Trophoblast cell (in vitro differentiated cells and primary cell): ENCODE results near the gene ZNF575.

Source experiments
- DNase-seq, 2 donors: peaks; one replicate each; pipeline ENCODE4 v3.0.0-alpha.2; 2016
- H2AFZ ChIP-seq: 2 replicates; pipeline ENCODE4 v1.6.1; 2013; ENCODE audit warnings: low read length, moderate library complexity, mild to moderate bottlenecking; ENCODE audit not compliant: insufficient read depth, poor library complexity
- H2AK5ac ChIP-seq: 2 replicates; pipeline ENCODE4 v1.6.1; 2013; ENCODE audit warnings: mild to moderate bottlenecking, low read length
- H2BK120ac ChIP-seq: 2 replicates; pipeline ENCODE4 v1.6.1; 2013; ENCODE audit warnings: low read length, mild to moderate bottlenecking, moderate library complexity; ENCODE audit not compliant: insufficient read depth, poor library complexity
- H2BK12ac ChIP-seq: 2 replicates; pipeline ENCODE4 v1.6.1; 2013; ENCODE audit warnings: mild to moderate bottlenecking, low read length, moderate library complexity
- H2BK5ac ChIP-seq: 2 replicates; pipeline ENCODE4 v1.6.1; 2013; ENCODE audit warnings: low read length, low read depth, moderate library complexity, mild to moderate bottlenecking; ENCODE audit not compliant: poor library complexity
- H3K14ac ChIP-seq: 2 replicates; pipeline ENCODE4 v1.6.1; 2013; ENCODE audit warnings: mild to moderate bottlenecking, low read length
- H3K18ac ChIP-seq: 2 replicates; pipeline ENCODE4 v1.6.1; 2013; ENCODE audit warnings: mild to moderate bottlenecking, low read length
- H3K23ac ChIP-seq: 2 replicates; pipeline ENCODE4 v1.6.1; 2013; ENCODE audit warnings: low read length
- H3K27ac ChIP-seq: 2 replicates; pipeline ENCODE4 v1.5.1; 2013; ENCODE audit warnings: low read depth, mild to moderate bottlenecking, inconsistent platforms, low read length, moderate library complexity
- H3K27me3 ChIP-seq: 2 replicates; pipeline ENCODE4 v1.6.1; 2013; ENCODE audit warnings: inconsistent platforms, mild to moderate bottlenecking, low read length, moderate library complexity; ENCODE audit not compliant: insufficient read depth
- H3K36me3 ChIP-seq, 2 experiments: 1 replicate in 1 of 2; 2 replicates in 1 of 2; pipeline ENCODE4 v1.6.1; 2013; ENCODE audit warnings: low read length in 2 of 2, mild to moderate bottlenecking in 2 of 2, moderate library complexity in 1 of 2; ENCODE audit not compliant: insufficient read depth in 2 of 2, control insufficient read depth in 1 of 2
- H3K4ac ChIP-seq: 2 replicates; pipeline ENCODE4 v1.6.1; 2013; ENCODE audit warnings: low read depth, mild to moderate bottlenecking, low read length, moderate library complexity
- H3K4me1 ChIP-seq, 2 experiments: 1 replicate in 1 of 2; 2 replicates in 1 of 2; pipeline ENCODE4 v1.6.1; 2013; ENCODE audit warnings: low read length in 2 of 2, mild to moderate bottlenecking in 2 of 2, moderate library complexity in 1 of 2; ENCODE audit not compliant: insufficient read depth in 2 of 2, control insufficient read depth in 1 of 2
- H3K4me2 ChIP-seq: 2 replicates; pipeline ENCODE4 v1.6.1; 2013; ENCODE audit warnings: inconsistent platforms, mild to moderate bottlenecking, low read length, moderate library complexity
- H3K4me3 ChIP-seq: 2 replicates; pipeline ENCODE4 v1.5.1; 2013; ENCODE audit warnings: mild to moderate bottlenecking, low read depth, low read length, inconsistent platforms
- H3K79me1 ChIP-seq: one replicate; pipeline ENCODE4 v1.6.1; 2013; ENCODE audit warnings: low read length
- H3K79me2 ChIP-seq: 2 replicates; pipeline ENCODE4 v1.6.1; 2013; ENCODE audit warnings: low read length, mild to moderate bottlenecking; ENCODE audit not compliant: control insufficient read depth, insufficient read depth, poor library complexity
- H3K9ac ChIP-seq: 2 replicates; pipeline ENCODE4 v1.6.1; 2013; ENCODE audit warnings: mild to moderate bottlenecking, low read length
- H3K9me3 ChIP-seq: 2 replicates; pipeline ENCODE4 v1.6.1; 2013; ENCODE audit warnings: low read depth, mild to moderate bottlenecking, control low read depth, inconsistent platforms, low read length; ENCODE audit not compliant: insufficient read depth
- H4K12ac ChIP-seq: 2 replicates; pipeline ENCODE4 v1.6.1; 2013; ENCODE audit warnings: low read depth, mild to moderate bottlenecking, low read length, moderate library complexity
- H4K8ac ChIP-seq: 2 replicates; pipeline ENCODE4 v1.6.1; 2013; ENCODE audit warnings: low read depth, mild to moderate bottlenecking, low read length, moderate library complexity
- H4K91ac ChIP-seq: one replicate; pipeline ENCODE4 v1.6.1; 2013; ENCODE audit warnings: low read depth, mild to moderate bottlenecking, low read length, moderate library complexity
- WGBS: extraction: QIAGEN DNeasy Blood & Tissue Kit; methylation state at CpG from one replicate; pipeline ENCODE4 v1.1.7; 2013; ENCODE audit warnings: missing lambda C conversion rate; ENCODE audit not compliant: insufficient read length, insufficient coverage; ENCODE audit errors: extremely low coverage; 5-methylcytosine and 5-hydroxymethylcytosine counted together

Gene ZNF575

DNA sequence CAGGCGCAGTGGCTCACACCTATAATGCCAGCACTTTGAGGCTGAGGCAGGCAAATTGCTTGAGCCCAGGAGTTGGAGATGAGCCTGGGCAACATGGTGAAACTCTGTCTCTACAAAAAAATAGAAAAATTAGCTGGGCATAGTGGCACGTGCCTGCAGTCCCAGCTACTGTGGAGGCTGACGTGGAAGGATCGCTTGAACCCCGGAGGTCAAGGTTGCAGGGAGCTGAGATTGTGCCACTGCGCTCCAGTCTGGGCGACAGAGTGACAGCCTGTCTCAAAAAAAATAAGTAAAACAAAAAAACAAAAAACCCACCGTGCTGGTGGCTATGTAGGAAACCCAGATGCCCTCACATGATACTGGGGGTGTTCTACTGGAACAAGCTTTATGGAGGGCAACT, 44.8 kb upstream of the ZNF575 start:
- H3K79me2 ChIP-seq: no peaks in the 10 kb centered on the region
- no peak overlapping the region for H3K14ac ChIP-seq
- no peak overlapping the region for H2BK5ac ChIP-seq
- H2AK5ac ChIP-seq: no peak overlapping the region
- H3K4me2 ChIP-seq: no peak overlapping the region
- no peaks in the 10 kb centered on the region for H3K4me1 ChIP-seq
- no peak overlapping the region for H3K4ac ChIP-seq
- no peak overlapping the region for H2BK120ac ChIP-seq
- no peaks in the 10 kb centered on the region for H3K9me3 ChIP-seq
- no peak overlapping the region for H2BK12ac ChIP-seq
- H3K79me1 ChIP-seq: no peaks in the 10 kb centered on the region
- DNase-seq: no peak
- no peak overlapping the region for H2AFZ ChIP-seq
- no peak overlapping the region for H3K18ac ChIP-seq
- H3K23ac ChIP-seq: no peak overlapping the region
- no peak overlapping the region for H4K12ac ChIP-seq
- no peak overlapping the region for H3K27ac ChIP-seq
- H3K9ac ChIP-seq: no peak overlapping the region
- H4K8ac ChIP-seq: no peak overlapping the region
- no peak overlapping the region for H4K91ac ChIP-seq
- WGBS: no CpG with 5 or more reads among the region's 8 CpGs
- peaks cover 1 to 3% of the 10 kb centered on the region in 2 experiments for H3K36me3 ChIP-seq
- no peaks in the 10 kb centered on the region for H3K27me3 ChIP-seq
- no peak overlapping the region for H3K4me3 ChIP-seq

DNA sequence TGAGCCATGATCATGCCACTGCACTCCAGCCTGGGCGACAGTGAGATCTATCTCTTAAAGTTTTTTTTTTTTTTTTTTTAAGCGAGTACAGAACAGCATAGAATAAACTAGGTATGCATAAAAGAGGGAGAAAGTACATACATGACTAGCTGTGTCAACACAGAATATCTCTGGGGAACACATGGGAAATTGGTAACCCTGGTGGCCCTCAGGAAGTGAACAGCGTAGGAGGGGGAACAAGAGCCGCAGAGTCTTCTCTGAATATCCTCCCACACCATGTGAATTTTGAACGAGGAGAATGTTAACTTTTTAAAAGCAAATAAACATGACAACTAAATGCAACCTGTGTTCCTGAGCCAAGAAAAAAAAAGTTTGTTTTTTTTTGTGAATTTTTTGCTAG, 43.7 kb upstream of the ZNF575 start:
- no peak for DNase-seq
- Histone ChIP-seq H3K23ac (no peak overlapping the region), H3K36me3 (peaks cover under 1 to 3% of the 10 kb centered on the region in 2 experiments), H3K4me1 (no peaks in the 10 kb centered on the region), H2BK12ac (no peak overlapping the region), H2AFZ (no peak overlapping the region), H3K14ac (no peak overlapping the region), H4K91ac (no peak overlapping the region), H3K4me3 (no peak overlapping the region), H3K18ac (no peak overlapping the region), H3K27ac (no peak overlapping the region), H2BK5ac (no peak overlapping the region), H4K8ac (no peak overlapping the region), H3K79me1 (no peaks in the 10 kb centered on the region), H3K9ac (no peak overlapping the region), H3K27me3 (no peaks in the 10 kb centered on the region), H2AK5ac (no peak overlapping the region), H3K4me2 (no peak overlapping the region), H3K4ac (no peak overlapping the region), H3K9me3 (no peaks in the 10 kb centered on the region), H4K12ac (no peak overlapping the region), H2BK120ac (no peak overlapping the region), H3K79me2 (no peaks in the 10 kb centered on the region)
- WGBS: no CpG with 5 or more reads among the region's 5 CpGs

DNA sequence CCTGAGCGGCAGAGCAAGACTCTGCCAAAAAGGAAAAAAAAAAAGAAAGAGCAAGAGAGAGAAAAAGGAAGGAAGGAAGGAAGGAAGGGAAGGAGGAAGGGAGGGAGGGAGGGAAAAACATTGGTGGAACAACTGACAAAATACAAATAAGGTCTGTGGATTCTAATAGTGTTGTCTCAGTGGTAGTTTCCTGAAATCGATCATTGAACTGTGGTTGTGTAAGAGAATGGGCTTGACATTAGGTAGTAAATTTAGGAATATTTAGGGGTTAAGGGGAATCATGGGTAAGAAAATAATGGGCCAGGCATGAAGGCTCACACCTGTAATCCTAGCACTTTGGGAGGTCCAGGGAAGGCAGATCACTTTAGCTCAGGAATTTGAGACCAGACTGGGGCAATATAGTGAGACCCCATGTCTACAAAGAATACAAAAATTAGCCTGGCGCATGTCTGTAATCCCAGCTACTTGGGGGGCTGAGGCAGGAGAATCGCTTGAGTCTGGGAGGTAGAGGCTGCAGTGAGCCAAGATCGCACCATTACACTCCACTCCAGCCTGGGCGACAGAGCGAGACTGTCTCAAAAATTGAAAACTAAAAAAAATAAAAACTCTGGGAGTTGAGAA, 42.9 kb upstream of the ZNF575 start:
- Histone ChIP-seq H4K8ac (no peak overlapping the region), H3K4me3 (no peak overlapping the region), H3K4me1 (no peaks in the 10 kb centered on the region), H2BK5ac (no peak overlapping the region), H3K14ac (no peak overlapping the region), H3K79me1 (no peaks in the 10 kb centered on the region), H2BK12ac (no peak overlapping the region), H3K79me2 (no peaks in the 10 kb centered on the region), H4K12ac (no peak overlapping the region), H3K4me2 (no peak overlapping the region), H3K4ac (no peak overlapping the region), H3K36me3 (peaks cover 4 to 8% of the 10 kb centered on the region in 2 experiments), H3K9ac (no peak overlapping the region), H3K23ac (no peak overlapping the region), H2BK120ac (no peak overlapping the region), H2AFZ (no peak overlapping the region), H2AK5ac (no peak overlapping the region), H3K9me3 (peaks cover 3% of the 10 kb centered on the region), H4K91ac (no peak overlapping the region), H3K27me3 (no peaks in the 10 kb centered on the region), H3K27ac (no peak overlapping the region), H3K18ac (no peak overlapping the region)
- DNase-seq: no peak
- WGBS: no CpG with 5 or more reads among the region's 7 CpGs

DNA sequence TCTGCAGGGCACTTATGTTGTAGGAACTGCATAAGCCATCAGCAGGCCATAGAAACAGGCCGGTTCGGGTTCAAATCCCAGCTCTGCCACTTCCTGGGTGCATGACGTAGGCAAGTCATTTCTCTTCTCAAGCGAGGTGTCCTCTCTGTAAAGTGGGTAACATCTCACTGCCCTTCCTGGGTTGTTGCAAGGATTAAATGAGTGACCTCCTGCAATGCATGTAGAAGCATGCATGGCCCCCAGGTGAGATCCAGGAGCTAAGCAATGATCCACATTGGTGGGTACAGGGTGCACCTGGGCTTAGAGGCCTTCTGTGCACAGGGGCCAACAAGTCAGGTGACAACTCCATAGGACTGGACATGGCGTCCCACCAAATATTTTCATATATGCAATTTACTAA, 42.2 kb upstream of the ZNF575 start:
- Histone ChIP-seq H4K91ac (no peak overlapping the region), H3K18ac (no peak overlapping the region), H2BK12ac (no peak overlapping the region), H2AK5ac (no peak overlapping the region), H3K14ac (no peak overlapping the region), H4K8ac (no peak overlapping the region), H4K12ac (no peak overlapping the region), H3K79me2 (no peaks in the 10 kb centered on the region), H3K4me2 (no peak overlapping the region), H3K9ac (no peak overlapping the region), H3K4ac (no peak overlapping the region), H3K4me1 (peaks cover 4 to 5% of the 10 kb centered on the region in 2 experiments), H2BK120ac (no peak overlapping the region), H3K79me1 (no peaks in the 10 kb centered on the region), H2BK5ac (no peak overlapping the region), H2AFZ (no peak overlapping the region), H3K27ac (no peak overlapping the region), H3K36me3 (peaks cover 9 to 14% of the 10 kb centered on the region in 2 experiments), H3K27me3 (no peaks in the 10 kb centered on the region), H3K23ac (no peak overlapping the region), H3K9me3 (peaks cover 3% of the 10 kb centered on the region), H3K4me3 (no peak overlapping the region)
- DNase-seq: no peak
- WGBS: no CpG with 5 or more reads among the region's 5 CpGs
